ENCODE measurements around the gene PANX1.

Gene PANX1

DNA sequence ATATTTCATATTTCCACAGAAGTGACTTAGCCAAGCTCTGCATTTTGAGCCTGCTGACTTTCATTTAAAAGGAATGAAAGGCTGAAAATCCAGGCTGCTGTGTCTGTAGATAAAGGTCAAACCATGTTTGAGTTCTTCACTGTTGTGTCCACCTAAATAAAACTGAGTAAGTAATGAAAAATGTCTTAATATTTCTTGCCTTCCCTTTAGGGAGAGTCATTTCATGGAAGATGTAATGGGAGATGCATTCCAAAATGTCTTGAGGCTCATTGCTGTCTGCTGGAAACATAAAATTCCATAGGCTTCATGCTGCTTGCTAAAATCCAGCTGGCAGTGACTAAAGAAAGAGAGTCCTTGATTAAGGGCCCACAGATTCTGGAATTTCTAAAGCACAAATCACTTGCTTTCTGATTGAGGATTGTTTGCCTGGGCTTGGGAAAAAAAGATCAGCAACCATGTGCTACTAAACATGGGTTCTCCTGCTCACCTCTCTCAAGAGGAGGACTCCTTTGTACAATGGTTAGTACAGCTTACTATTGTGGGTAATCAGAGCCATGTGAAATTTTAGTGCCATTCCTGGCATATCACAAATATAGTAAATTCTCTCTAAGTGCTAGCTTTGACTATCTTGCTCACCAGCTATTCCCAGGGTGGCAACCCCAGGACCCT lies 56.9 kb downstream of the PANX1 start:
- peak; percentile 25 for DNase-seq (ENCODE audit: low read depth)

DNA sequence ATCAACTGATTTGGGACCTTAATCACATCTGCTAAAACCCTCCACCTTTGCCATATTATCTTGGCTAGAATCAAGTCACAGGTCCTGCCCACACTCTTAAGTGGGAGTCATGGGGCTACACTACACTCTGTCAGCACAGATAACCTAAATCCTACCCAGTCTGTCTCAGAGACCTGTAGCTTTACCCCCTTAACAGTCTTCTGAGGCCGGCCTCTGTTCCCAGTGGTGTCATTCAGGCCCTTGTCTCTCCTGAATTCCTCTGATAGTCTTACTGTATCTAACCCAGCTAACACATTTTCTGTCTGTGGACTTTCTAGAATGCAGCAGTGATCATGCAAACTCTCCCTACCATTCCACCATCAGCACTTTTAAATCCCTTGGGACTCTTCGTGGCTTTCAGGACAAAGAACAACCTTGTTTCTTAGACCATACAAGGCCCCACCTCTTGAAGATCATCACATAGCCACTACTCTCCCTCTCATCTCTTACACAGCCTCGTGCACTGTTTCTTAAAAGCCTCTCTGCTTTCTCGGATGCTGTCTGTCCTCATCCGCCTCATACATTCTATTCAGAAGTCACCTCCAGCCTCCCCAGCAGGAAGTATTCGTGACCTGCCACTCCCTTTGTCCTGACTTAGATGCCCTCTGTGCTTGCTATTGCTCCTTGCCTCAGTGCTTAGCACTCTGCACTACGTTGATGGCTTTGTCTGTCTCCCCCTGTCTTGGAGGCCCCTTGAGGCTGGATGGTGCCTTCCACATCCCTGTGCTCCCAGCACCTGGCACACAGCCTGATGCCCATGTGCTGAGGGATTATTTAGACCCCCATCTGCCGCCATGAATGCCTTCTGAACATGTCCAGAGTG lies 57.9 kb downstream of the PANX1 start:
- DNase-seq (ENCODE audit: low read depth) = no peak

DNA sequence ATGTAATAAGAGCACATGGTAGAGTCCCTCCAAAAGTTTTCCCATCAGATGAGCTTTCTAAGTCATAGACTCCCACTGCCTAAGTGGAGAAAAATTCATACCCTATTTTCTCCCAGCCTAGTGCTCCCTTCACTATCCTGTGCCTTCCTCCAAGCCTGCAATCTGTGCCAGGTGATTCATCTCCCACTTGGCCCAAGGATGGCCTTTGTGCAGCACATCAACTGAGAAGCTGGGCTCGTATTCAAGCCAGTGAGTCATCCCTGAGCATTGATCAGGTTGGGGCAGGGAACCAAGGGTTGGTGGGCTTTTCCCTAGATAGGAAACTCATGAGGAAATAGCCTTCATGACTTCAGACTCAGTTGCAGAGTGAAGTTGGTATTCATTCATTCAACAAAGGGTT lies 64.6 kb downstream of the PANX1 start:
- DNase-seq (ENCODE audit: low read depth) = peak; percentile 81

DNA sequence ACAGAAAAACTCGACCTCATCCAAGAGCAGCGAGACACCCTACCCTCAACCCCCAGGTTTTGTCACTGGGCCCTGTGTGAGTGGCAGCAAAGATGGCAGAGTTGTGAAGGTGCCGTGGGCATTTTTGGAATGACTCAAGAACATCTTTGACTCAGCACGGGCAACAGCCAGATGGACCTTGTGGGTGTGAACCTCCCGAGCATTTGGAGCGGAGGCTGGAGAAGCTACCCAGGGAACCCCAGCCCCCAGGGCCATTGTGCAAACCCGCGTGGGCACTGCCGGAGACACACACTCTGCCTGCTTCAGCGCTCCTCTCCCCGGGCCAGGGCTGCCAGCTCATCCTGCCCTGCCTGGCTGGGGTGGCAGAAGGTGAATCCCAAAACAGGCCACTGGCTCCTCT lies 66.1 kb downstream of the PANX1 start:
- DNase-seq (ENCODE audit: low read depth) = no peak

DNA sequence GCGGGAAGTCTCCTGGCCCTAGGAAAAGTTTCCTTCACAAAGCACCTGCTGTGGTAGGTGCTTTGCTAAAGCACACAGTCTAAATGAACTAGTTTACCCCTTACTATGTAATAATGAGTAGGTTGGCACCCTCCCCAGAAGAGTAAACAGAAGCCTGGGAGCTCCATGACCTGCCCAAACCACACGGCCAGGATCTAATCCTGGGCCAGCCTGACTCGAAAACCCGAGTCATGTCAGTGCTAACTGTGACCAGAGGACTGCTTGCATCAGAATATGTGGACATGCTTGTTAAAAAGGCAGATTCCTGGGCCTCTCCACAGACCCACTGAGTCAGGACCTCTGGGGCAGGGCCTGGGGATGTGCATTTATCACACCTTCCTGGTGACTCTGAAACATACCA lies 67.7 kb downstream of the PANX1 start:
- DNase-seq (ENCODE audit: low read depth) = no peak

DNA sequence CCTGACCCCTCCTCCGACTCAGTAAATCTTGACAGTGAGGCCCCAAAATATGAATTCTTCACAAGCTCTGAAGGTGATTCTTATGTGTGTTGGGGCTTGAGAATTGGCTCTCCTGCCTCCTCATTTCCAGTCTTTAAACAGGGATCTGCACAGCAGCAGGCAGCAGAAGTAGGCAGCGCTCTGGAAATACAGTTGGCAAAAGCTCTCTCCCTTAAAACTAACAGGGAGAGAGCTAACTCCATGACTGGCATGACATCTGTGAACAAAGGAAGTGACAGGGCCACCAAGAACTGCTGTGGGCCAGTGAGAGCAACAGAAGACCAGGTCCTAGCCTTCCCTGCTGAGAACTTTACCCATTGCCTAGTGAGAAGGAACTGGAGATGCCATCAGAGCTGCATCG lies 70.1 kb downstream of the PANX1 start:
- no peak for DNase-seq (ENCODE audit: low read depth)

DNA sequence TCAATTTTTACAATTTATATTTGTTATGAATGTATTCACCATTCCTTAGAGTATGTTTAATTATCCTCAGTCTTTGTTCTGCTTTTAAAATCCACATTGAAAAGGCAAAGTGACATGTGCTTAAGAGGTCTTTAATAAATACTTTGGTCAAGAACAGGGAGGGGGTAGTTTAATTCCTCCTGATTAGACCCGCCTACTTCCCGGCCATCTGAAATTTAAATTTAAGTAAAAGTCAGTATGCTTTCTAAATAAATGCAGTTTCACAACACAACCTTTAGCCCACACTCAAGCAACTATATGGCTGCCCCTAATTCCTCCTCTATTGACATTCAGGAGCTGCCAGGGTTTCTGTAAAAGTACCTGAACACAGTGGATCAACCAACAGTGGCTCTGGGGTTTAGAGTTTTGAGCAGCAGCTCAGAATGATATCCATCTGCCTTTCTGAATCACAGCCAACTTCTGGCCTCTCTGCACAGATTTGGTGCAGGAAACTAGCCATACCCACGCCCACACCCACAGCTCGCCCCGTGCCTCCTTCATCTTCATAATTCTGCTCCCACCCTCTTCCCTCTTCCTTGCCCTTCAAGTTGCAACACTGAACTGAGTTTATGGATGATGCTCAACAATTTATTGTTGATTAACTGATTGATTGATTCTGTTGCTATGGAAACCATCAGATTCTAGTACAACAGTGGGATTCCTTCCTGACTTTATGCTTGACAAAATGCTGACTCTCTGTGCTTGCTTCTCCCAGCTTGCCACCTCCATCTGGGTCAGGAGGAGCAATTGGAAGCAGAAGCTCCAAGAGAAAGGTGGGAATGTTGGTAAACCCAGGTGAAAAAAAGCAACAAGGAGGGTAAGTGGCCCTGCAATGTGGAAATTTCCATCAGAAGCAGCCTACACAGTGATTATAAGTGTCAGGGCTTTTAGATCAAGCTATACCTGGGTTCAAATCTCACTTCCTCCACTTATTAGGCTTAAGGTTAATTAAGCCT lies 70.8 kb downstream of the PANX1 start:
- no peak for DNase-seq (ENCODE audit: low read depth)

DNA sequence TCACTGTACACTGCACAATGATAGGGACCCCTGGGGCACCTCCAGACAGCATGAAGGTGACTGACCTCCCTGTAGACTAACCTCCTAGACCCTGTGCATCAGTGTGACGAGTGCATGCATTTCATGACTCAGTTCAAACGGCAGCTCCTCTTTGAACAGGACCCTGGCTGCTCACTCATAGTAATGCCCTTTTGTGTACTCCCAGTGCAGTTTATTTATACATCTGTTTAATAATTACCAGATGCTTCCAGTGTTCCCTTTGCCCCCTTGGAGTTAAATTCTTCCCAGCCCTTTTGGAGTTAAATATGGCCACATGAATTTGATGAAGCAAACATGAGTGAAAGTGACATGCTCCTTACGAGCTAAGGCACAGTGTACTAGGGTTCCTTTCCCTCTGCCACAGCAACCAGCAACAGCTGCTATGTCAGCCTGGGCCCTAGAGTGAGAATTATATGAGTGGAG lies 72.4 kb downstream of the PANX1 start:
- DNase-seq (ENCODE audit: low read depth) = no peak

DNA sequence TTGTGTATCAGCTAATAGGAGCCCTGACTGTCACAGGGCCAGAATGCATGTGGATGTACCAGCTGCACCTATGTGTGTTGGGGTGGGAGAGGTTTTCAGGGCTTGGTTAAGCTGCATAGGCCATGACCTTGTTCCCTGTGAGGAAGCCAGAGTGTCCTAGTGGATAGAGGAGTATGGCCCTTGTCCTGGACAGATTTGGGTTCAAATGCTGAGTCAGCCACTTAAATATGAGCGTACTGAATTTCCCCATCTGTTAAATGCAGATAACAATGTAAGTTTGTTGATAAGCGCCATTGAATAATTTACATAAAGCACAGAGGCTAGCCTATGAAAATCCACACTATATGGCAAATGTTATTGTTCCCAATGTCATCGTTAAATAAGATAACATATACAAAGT lies 74.4 kb downstream of the PANX1 start:
- DNase-seq (ENCODE audit: low read depth) = no peak

DNA sequence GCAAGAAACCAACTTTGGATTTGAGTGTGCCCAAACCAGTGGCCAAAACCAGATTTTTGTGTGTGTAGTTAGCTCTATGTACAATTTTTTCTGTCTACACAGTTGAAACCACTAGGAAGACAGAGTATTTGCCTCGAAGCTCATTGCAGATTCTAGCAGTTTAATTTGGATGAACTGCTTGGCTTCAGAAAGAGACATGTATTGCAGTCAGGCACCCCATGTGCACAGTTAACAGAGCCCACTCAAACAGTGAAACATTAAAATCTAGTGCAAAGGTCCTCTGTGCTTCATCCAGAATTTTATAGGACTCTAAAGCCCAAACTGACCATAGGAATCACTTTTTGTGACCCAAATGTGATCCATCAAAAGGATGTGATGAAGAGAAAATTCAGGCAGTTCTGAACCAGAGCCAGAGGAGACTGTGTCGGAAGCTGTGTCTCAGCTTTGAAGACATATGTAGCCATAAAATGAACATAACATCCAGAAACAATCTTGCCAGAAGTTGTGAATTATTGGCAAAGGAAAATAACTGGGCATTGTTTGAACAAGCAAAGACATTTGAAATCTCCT lies 82.7 kb downstream of the PANX1 start:
- no peak for DNase-seq (ENCODE audit: low read depth)

DNA sequence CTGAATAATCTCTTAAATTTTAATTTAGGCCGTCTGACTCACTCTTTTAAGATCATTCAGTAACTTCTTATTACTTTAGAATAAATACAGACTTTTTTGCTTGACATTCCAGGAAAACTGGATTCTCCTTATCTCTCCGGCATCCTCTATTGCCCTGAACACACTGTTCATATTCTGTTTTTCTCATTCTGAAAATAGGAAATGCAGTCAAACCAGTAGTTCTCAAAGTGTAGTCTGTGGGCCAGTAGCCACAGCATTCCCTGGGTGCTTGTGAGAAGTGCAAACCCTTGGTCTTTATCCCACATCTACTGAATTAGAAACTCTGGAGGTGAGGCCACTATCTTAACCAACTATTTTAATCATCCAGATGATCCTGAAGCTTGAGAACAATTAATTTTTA lies 84.3 kb downstream of the PANX1 start:
- DNase-seq (ENCODE audit: low read depth) = no peak

DNA sequence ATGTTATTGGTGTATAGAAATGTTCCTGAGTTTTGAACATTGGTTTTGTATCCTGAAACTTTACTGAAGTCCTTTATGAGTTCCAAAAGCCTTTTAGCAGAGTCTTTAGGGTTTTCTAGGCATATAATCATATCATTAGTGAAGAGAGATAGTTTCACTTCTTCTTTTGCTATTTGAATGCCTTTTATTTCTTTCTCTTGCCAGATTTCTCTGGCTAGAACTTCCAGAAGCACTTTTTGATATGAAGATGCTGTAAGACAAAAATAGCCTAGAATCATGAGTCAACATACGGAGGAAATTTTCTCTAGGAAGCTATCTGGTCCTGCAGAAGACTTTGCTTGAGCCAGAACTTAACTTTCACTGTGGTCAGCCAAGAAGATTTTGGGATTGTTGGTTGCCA lies 89.1 kb downstream of the PANX1 start:
- DNase-seq (ENCODE audit: low read depth) = no peak

DNA sequence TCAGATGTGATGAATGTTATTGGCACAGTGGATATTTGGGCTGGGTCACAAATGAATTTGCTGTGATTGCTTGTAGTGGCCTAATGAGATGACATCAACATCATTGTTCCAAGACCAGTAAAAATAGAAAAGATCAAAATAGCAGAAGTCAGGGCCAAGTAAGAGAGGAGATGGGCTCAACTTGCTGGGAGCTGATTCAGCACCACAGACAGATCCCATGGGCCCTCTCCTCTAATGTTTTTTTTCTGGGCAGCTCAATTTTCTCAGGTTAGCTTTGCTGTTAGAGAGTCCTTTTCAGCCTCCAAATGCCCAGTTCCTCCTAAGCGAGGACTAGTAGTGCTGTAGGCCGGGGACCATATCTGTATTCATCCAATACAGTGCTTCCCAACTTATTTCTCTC lies 89.7 kb downstream of the PANX1 start:
- DNase-seq (ENCODE audit: low read depth) = no peak

DNA sequence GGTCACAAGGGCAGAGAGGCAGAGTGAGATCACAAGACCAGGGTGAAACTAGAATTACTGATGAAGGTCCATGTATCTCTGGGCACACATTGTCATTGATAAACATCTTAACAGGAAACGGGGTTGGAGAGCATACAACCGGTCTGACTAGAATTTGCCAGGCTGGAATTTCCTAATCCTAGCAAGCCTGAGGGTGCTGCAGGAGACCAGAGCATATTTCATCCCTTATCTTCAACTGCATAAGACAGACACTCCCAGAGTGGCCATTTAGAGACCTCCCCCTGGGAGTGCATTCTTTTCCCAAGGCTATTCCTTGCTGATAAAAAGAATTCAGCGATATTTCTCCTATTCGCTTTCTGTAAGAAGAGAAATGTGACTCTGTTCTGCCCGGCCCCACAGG lies 91.1 kb downstream of the PANX1 start:
- no peak for DNase-seq (ENCODE audit: low read depth)

DNA sequence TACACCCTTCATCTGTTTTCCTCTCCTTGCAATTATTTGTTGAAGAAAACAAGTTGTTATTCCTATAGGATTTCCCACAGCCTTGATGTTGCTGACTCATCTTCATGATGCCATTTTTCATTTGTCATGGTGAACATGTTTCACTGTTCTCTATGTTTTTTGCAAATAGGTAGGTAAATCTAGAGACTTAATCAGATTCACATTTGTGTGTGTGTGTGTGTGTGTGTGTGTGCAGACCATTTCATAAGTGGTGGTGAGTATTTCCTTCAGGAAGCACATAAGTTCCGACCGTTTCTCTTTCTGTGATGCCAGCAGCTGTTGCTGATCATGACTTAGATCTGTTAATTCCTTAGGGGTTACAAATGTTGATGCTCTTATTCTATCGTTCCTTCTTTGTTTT lies 95.4 kb downstream of the PANX1 start:
- DNase-seq (ENCODE audit: low read depth) = no peak
